Mesenchymal stem cell (in vitro differentiated cells and primary cell): ENCODE results near the gene KLHDC7B.
"Not testable (repeated sequence)": the region's sequence is repeated elsewhere in the genome, so short reads cannot be mapped to it uniquely, and the experiment has no call there.

Source experiments
- DNase-seq: peaks from one replicate; pipeline ENCODE4 v3.0.0-alpha.2; 2013
- H2AFZ ChIP-seq: one replicate; pipeline ENCODE4 v1.6.1; 2013; ENCODE audit warnings: low read depth, mild to moderate bottlenecking, control low read depth, inconsistent platforms, low read length, moderate library complexity
- H2AK5ac ChIP-seq: 2 replicates; pipeline ENCODE4 v1.6.1; 2013; ENCODE audit warnings: low read length, moderate library complexity, mild to moderate bottlenecking, inconsistent platforms; ENCODE audit not compliant: severe bottlenecking
- H2BK120ac ChIP-seq: one replicate; pipeline ENCODE4 v1.6.1; 2013; ENCODE audit warnings: low read depth, mild to moderate bottlenecking, inconsistent platforms, low read length, moderate library complexity
- H2BK12ac ChIP-seq, 2 experiments: one replicate each; pipeline ENCODE4 v1.6.1; 2013; ENCODE audit warnings: inconsistent platforms in 2 of 2, low read length in 2 of 2, mild to moderate bottlenecking in 2 of 2, moderate library complexity in 2 of 2, control low read depth in 1 of 2
- H2BK15ac ChIP-seq: one replicate; pipeline ENCODE4 v1.6.1; 2013; ENCODE audit warnings: mild to moderate bottlenecking, low read depth, inconsistent platforms; ENCODE audit not compliant: poor library complexity, severe bottlenecking
- H2BK5ac ChIP-seq: 2 replicates; pipeline ENCODE4 v1.6.1; 2013; ENCODE audit warnings: low read depth, mild to moderate bottlenecking, low read length, control low read depth, inconsistent platforms; ENCODE audit not compliant: poor library complexity, severe bottlenecking
- H3K14ac ChIP-seq, 2 experiments: one replicate each; pipeline ENCODE4 v1.6.1; 2013; ENCODE audit warnings: inconsistent platforms in 2 of 2, low read length in 2 of 2, control low read depth in 1 of 2, mild to moderate bottlenecking in 1 of 2, moderate library complexity in 1 of 2
- H3K18ac ChIP-seq, 2 experiments: one replicate each; pipeline ENCODE4 v1.6.1; 2013; ENCODE audit warnings: inconsistent platforms in 2 of 2, low read length in 2 of 2, control low read depth in 1 of 2, low read depth in 1 of 2, mild to moderate bottlenecking in 1 of 2
- H3K23ac ChIP-seq, 2 experiments: one replicate each; pipeline ENCODE4 v1.6.1; 2013; ENCODE audit warnings: inconsistent platforms in 2 of 2, low read length in 2 of 2, mild to moderate bottlenecking in 2 of 2, moderate library complexity in 2 of 2, control low read depth in 1 of 2
- H3K27ac ChIP-seq: 2 replicates; pipeline ENCODE4 v1.5.1; 2013; ENCODE audit warnings: mild to moderate bottlenecking, moderate library complexity, low read length, control low read depth, inconsistent platforms; ENCODE audit not compliant: poor library complexity, severe bottlenecking
- H3K27me3 ChIP-seq, 2 experiments: 2 replicates each; pipeline versions ENCODE4 v1.6.1 to v1.7.0; 2013; ENCODE audit warnings: low read length in 2 of 2, mild to moderate bottlenecking in 2 of 2, moderate library complexity in 2 of 2, control low read depth in 1 of 2, inconsistent platforms in 1 of 2; ENCODE audit not compliant: control insufficient read depth in 1 of 2, insufficient read depth in 1 of 2
- H3K36me3 ChIP-seq, 2 experiments: 2 replicates each; pipeline versions ENCODE4 v1.6.1 to v1.7.0; 2013; ENCODE audit warnings: low read length in 2 of 2, control low read depth in 1 of 2, inconsistent platforms in 1 of 2, low read depth in 1 of 2, mild to moderate bottlenecking in 1 of 2; ENCODE audit not compliant: insufficient read depth in 2 of 2, control insufficient read depth in 1 of 2
- H3K4ac ChIP-seq, 2 experiments: one replicate each; pipeline ENCODE4 v1.6.1; 2013; ENCODE audit warnings: inconsistent platforms in 2 of 2, low read length in 2 of 2, mild to moderate bottlenecking in 2 of 2, moderate library complexity in 2 of 2, control low read depth in 1 of 2, low read depth in 1 of 2
- H3K4me1 ChIP-seq: 2 replicates; pipeline ENCODE4 v1.6.1; 2013; ENCODE audit warnings: low read depth, low read length, control low read depth; ENCODE audit not compliant: control insufficient read depth, insufficient read depth
- H3K4me2 ChIP-seq: 2 replicates; pipeline ENCODE4 v1.6.1; 2013; ENCODE audit warnings: low read length, mild to moderate bottlenecking, inconsistent platforms; ENCODE audit not compliant: poor library complexity, severe bottlenecking
- H3K4me3 ChIP-seq, 2 experiments: 2 replicates each; pipeline versions ENCODE4 v1.5.1 to v1.7.0; 2013; ENCODE audit warnings: low read length in 2 of 2, mild to moderate bottlenecking in 2 of 2, control low read depth in 1 of 2, low read depth in 1 of 2; ENCODE audit not compliant: insufficient read depth in 1 of 2
- H3K79me1 ChIP-seq: replicated peaks from 2 replicates; pipeline ENCODE4 v1.6.1; 2013; ENCODE audit warnings: mild to moderate bottlenecking, control low read depth, low read length, inconsistent platforms; ENCODE audit not compliant: poor library complexity, severe bottlenecking
- H3K9ac ChIP-seq: 2 replicates; pipeline ENCODE4 v1.7.0; 2013; ENCODE audit warnings: mild to moderate bottlenecking, low read length, moderate library complexity
- H3K9me3 ChIP-seq: 2 replicates; pipeline ENCODE4 v1.7.0; 2013; ENCODE audit warnings: mild to moderate bottlenecking, low read length; ENCODE audit not compliant: control insufficient read depth
- H4K8ac ChIP-seq: one replicate; pipeline ENCODE4 v1.6.1; 2013; ENCODE audit warnings: inconsistent platforms, mild to moderate bottlenecking, low read length, moderate library complexity
- H4K91ac ChIP-seq: one replicate; pipeline ENCODE4 v1.6.1; 2013; ENCODE audit warnings: mild to moderate bottlenecking, low read length, inconsistent platforms
- WGBS: methylation state at CpG from one replicate; pipeline ENCODE4 v1.1.7; 2013; ENCODE audit warnings: mixed read lengths; 5-methylcytosine and 5-hydroxymethylcytosine counted together

Gene KLHDC7B

DNA sequence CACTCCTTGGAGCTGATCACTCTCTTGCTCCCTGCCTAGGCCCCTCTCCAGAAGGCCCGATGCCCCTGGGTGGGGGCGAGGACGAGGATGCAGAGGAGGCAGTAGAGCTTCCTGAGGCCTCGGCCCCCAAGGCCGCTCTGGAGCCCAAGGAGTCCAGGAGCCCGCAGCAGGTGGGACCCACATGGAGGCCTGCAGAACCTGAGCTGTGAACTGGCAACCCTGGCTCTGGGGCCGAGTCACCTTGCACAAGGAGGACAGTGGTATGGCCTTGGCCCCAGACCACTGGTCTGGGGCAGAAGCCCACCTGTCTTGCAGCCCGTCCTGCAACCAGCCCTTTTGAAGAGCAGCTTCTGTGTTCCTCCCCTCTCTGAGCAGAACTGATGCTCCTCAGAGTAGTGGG lies 26.5 kb upstream of the KLHDC7B start:
- Histone ChIP-seq H3K9ac (no peak overlapping the region), H2AFZ (no peak overlapping the region), H3K27ac (no peak overlapping the region), H4K8ac (no peak overlapping the region), H2BK15ac (no peak overlapping the region), H3K79me1 (peaks cover 60% of the 10 kb centered on the region), H2BK5ac (no peak overlapping the region), H2BK120ac (no peak overlapping the region), H3K23ac (no peak overlapping the region), H3K4me2 (no peak overlapping the region), H3K36me3 (peaks cover 66 to 75% of the 10 kb centered on the region in 2 experiments), H3K4ac (no peak overlapping the region), H3K4me3 (no peak overlapping the region), H2BK12ac (no peak overlapping the region), H3K4me1 (peaks cover 9% of the 10 kb centered on the region), H4K91ac (no peak overlapping the region), H3K18ac (no peak overlapping the region), H3K9me3 (no peaks in the 10 kb centered on the region), H2AK5ac (no peak overlapping the region), H3K27me3 (no peaks in the 10 kb centered on the region), H3K14ac (no peak overlapping the region)
- DNase-seq = no peak
- WGBS = over 99% methylated on average over 8 of the region's 8 CpGs

DNA sequence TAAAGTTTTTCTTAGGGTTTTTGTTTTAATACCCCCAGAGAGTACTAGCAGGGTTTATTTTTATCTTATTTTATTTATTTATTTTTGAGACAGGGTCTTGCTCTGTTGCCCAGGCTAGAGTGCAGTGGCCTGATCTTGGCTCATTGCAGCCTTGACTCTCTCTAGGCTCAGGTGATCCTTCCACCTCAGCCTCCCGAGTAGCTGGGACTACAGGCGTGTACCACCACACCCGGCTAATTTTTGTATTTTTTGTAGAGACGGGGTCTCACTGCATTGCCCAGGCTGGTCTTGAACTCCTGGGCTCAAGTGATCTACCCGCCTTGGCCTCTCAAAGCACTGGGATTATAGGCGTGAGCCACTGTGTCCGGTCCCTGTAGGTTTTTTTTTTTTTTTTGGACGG lies 25.5 kb upstream of the KLHDC7B start:
- WGBS = 96% methylated on average over 8 of the region's 8 CpGs
- not testable (repeated sequence) for H3K18ac ChIP-seq, H4K8ac ChIP-seq, H3K9ac ChIP-seq, H3K4ac ChIP-seq, H2BK15ac ChIP-seq, H4K91ac ChIP-seq, H2AFZ ChIP-seq, H2BK12ac ChIP-seq, H3K9me3 ChIP-seq, H3K23ac ChIP-seq, H3K27me3 ChIP-seq, H2BK120ac ChIP-seq, H3K14ac ChIP-seq, DNase-seq, H3K27ac ChIP-seq, H2AK5ac ChIP-seq, H2BK5ac ChIP-seq, H3K4me2 ChIP-seq, H3K4me3 ChIP-seq
- Histone ChIP-seq H3K36me3 (peaks cover 66 to 73% of the 10 kb centered on the region in 2 experiments), H3K79me1 (peaks cover 51% of the 10 kb centered on the region), H3K4me1 (peaks cover 13% of the 10 kb centered on the region)

DNA sequence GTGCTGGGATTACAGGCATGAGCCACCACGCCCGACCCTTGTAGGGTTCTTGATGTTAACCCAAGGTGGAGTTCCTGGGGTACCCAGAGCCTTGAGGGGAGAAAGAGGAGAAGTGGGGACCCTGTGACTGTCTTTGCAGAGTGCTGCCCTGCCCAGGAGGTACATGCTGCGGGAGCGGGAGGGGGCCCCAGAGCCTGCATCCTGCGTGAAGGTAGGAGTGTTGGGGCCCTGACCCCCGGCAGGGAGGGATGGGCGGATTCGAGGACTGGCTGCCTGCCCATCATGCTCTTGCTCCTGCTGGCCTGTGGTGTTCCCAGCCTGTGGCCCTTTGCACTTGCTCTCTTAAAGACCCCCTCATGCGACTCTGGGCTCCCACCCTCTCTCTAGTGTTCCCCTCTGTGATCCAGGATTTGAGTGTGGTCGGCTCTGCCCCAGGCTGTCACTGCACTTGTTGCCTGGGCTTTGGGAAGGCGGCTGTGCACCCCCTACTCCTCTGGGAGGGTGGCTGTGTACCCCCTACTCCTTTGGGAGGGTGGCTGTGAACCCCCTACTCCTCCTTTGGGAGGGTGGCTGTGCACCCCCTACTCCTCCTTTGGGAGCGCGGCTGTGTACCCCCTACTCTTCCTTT lies 24.8 kb upstream of the KLHDC7B start:
- peaks cover 47% of the 10 kb centered on the region for H3K79me1 ChIP-seq
- no peak overlapping the region for H3K4ac ChIP-seq
- no peak overlapping the region for H3K4me3 ChIP-seq
- no peak overlapping the region for H2BK12ac ChIP-seq
- no peak overlapping the region for H2BK15ac ChIP-seq
- H3K27me3 ChIP-seq = no peaks in the 10 kb centered on the region
- H2AFZ ChIP-seq = no peak overlapping the region
- no peaks in the 10 kb centered on the region for H3K9me3 ChIP-seq
- no peak overlapping the region for H3K23ac ChIP-seq
- H3K4me1 ChIP-seq = peaks cover 13% of the 10 kb centered on the region
- peaks cover 66 to 73% of the 10 kb centered on the region in 2 experiments for H3K36me3 ChIP-seq
- WGBS = 96% methylated on average over 13 of the region's 13 CpGs
- no peak overlapping the region for H2BK120ac ChIP-seq
- no peak for DNase-seq
- no peak overlapping the region for H2BK5ac ChIP-seq
- H3K18ac ChIP-seq = no peak overlapping the region
- no peak overlapping the region for H3K9ac ChIP-seq
- H3K14ac ChIP-seq = no peak overlapping the region
- no peak overlapping the region for H4K91ac ChIP-seq
- H4K8ac ChIP-seq = no peak overlapping the region
- H3K27ac ChIP-seq = no peak overlapping the region
- H3K4me2 ChIP-seq = no peak overlapping the region
- no peak overlapping the region for H2AK5ac ChIP-seq

DNA sequence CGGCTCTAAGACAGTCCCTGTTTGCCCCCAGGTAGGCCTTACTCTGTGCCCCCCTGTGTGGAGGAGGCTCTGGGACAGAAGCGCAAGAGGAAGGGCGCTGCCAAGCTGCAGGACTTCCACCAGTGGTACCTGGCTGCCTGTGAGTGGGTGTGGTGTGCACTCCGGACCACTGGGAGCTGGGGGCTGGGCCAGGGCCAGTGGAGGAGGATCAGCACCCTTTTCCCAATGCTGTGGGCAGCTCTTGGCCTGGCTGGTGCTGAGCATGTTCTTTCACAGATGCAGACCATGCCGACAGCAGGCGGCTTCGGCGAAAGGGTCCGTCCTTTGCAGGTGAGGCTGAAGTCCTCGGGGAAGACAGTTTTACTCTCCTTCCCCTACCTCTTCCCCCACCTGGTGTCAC lies 24.0 kb upstream of the KLHDC7B start:
- 99% methylated on average over 10 of the region's 10 CpGs for WGBS
- Histone ChIP-seq H4K8ac (no peak overlapping the region), H3K9me3 (no peaks in the 10 kb centered on the region), H3K4ac (no peak overlapping the region), H4K91ac (no peak overlapping the region), H2BK12ac (no peak overlapping the region), H3K18ac (no peak overlapping the region), H2AK5ac (no peak overlapping the region), H3K9ac (no peak overlapping the region), H3K27me3 (no peaks in the 10 kb centered on the region), H3K23ac (no peak overlapping the region), H2BK15ac (no peak overlapping the region), H3K27ac (no peak overlapping the region), H3K36me3 (peaks cover 62 to 65% of the 10 kb centered on the region in 2 experiments), H2BK120ac (no peak overlapping the region), H3K14ac (no peak overlapping the region), H3K4me2 (no peak overlapping the region), H2AFZ (no peak overlapping the region), H3K4me1 (peaks cover 19% of the 10 kb centered on the region), H3K79me1 (peaks cover 41% of the 10 kb centered on the region), H3K4me3 (no peak overlapping the region), H2BK5ac (no peak overlapping the region)
- DNase-seq = no peak
